ENCODE results near the gene ITPK1. TPM values are rescaled to one million over a fixed set of nuclear protein-coding genes. Genes with fewer than 3 reads are reported as not detected.
A peak's percentile ranks its signal among the peaks of the same experiment; 100 is the strongest.

Gene ITPK1
- polyA plus RNA-seq, 1 of the 3 experiments (the other 2 are of a cell fraction) = 23.2 TPM

- ChIA-PET CTCF (interaction anchor here (0.8 to 5.2 kb wide), 10 partner anchors 8 to 198 kb away, joined by 3 to 20 read pairs (median 5); no protein-coding TSS in a partner anchor), POLR2A (interaction anchor here (0.6 to 1.9 kb wide), 12 partner anchors 9 to 172 kb away, joined by 3 to 13 read pairs (median 4); partner anchors contain the start of gene ITPK1)
- Histone ChIP-seq H3K27me3 (ENCODE audit: insufficient read depth) (no peaks in the 10 kb centered on the region), H3K9me2 (no peaks in the 10 kb centered on the region), H2AFZ (ENCODE audit: low read depth) (no peak overlapping the region), H3K27ac (ENCODE audit: low read depth in 2 of 2, low read length in 1 of 2) (peak overlapping the region in 1 of 2 experiments; percentile 97; a peak in 2 of 4 replicates), H3K9ac (no peak overlapping the region), H4K20me1 (ENCODE audit: insufficient read depth) (no peaks in the 10 kb centered on the region), H3K9me3 (no peaks in the 10 kb centered on the region), H3F3A (replicated peaks; ENCODE audit: insufficient read depth) (no peaks in the 10 kb centered on the region), H3K36me3 (replicated peaks in 1 of 2; ENCODE audit: control insufficient read depth in 1 of 2, insufficient read depth in 2 of 2, low read length in 1 of 2) (peaks cover 0 to 4% of the 10 kb centered on the region in 2 experiments), H3K79me2 (ENCODE audit: insufficient read depth) (no peaks in the 10 kb centered on the region), H3K4me1 (ENCODE audit: control insufficient read depth in 1 of 2, insufficient read depth in 2 of 2, low read depth in 1 of 2, low read length in 1 of 2) (peaks cover 3 to 90% of the 10 kb centered on the region in 2 experiments; a peak in 3 of 4 replicates), H3K4me3 (ENCODE audit: low read depth in 2 of 2, low read length in 1 of 2) (no peak overlapping the region), H3K4me2 (no peak overlapping the region)
- WGBS (ENCODE audit: low lambda C conversion rate) = 88% methylated on average over 29 of the region's 30 CpGs
- no peak for DNase-seq
- TF ChIP-seq TAF1 (IDR thresholded peaks at IDR 0.05; ENCODE audit: borderline replicate concordance, low read depth, low read length) (no peak), ELF1 (IDR thresholded peaks at IDR 0.05) (no peak), FOXM1 (IDR thresholded peaks at IDR 0.05; ENCODE audit: low read depth) (no peak), JUND (IDR thresholded peaks at IDR 0.05) (no peak), TCF12 (IDR thresholded peaks at IDR 0.05) (no peak), GATA2 (CRISPR knock-in tag; IDR thresholded peaks at IDR 0.05) (no peak), FOXJ3 (CRISPR knock-in tag; IDR thresholded peaks at IDR 0.05) (no peak), POLR2AphosphoS5 (IDR thresholded peaks at IDR 0.05; ENCODE audit: low read depth, low read length) (no peak), MEF2A (IDR thresholded peaks at IDR 0.05; ENCODE audit: borderline replicate concordance, low read depth) (no peak), GABPA (IDR thresholded peaks at IDR 0.05; ENCODE audit: low read depth) (no peak), NFIC (IDR thresholded peaks at IDR 0.05; ENCODE audit: borderline replicate concordance) (no peak), YY1 (IDR thresholded peaks at IDR 0.05; ENCODE audit: low read depth) (no peak), RFX5 (IDR thresholded peaks at IDR 0.05; ENCODE audit: low read length) (no peak), SMC3 (IDR thresholded peaks at IDR 0.05; ENCODE audit: low read depth, low read length) (no peak)
- TF ChIP-seq, protein P1, sequence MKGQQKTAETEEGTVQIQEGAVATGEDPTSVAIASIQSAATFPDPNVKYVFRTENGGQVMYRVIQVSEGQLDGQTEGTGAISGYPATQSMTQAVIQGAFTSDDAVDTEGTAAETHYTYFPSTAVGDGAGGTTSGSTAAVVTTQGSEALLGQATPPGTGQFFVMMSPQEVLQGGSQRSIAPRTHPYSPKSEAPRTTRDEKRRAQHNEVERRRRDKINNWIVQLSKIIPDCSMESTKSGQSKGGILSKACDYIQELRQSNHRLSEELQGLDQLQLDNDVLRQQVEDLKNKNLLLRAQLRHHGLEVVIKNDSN (IDR thresholded peaks at IDR 0.05; ENCODE audit: borderline replicate concordance, low read depth) = no peak
- TF ChIP-seq, protein P2, sequence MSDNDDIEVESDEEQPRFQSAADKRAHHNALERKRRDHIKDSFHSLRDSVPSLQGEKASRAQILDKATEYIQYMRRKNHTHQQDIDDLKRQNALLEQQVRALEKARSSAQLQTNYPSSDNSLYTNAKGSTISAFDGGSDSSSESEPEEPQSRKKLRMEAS (IDR thresholded peaks at IDR 0.05; ENCODE audit: low read depth) = no peak
Measured at GRCh38 chr14:92959761-92960680, 155.7 kb downstream of the ITPK1 start.

GRCh38 chr14:92959189-92959531 is 156.6 kb downstream of the ITPK1 start:
- H3K27ac ChIP-seq (ENCODE audit: low read depth in 2 of 2, low read length in 1 of 2) = peak overlapping the region in 1 of 2 experiments; percentile 97; a peak in 2 of 4 replicates
- H3K4me3 ChIP-seq (ENCODE audit: low read depth in 2 of 2, low read length in 1 of 2) = no peak overlapping the region
- ChIA-PET CTCF (interaction anchor here (0.6 to 5.2 kb wide), 11 partner anchors 11 to 226 kb away, joined by 3 to 20 read pairs (median 4); partner anchors contain the start of genes LYSET and MOAP1), POLR2A (interaction anchor here (0.6 to 1.9 kb wide), 13 partner anchors 10 to 156 kb away, joined by 3 to 13 read pairs (median 4); partner anchors contain the start of gene ITPK1)
- no peak overlapping the region for H3K4me2 ChIP-seq
- H3F3A ChIP-seq (replicated peaks; ENCODE audit: insufficient read depth) = no peaks in the 10 kb centered on the region
- H3K4me1 ChIP-seq (ENCODE audit: control insufficient read depth in 1 of 2, insufficient read depth in 2 of 2, low read depth in 1 of 2, low read length in 1 of 2) = peaks cover 3 to 90% of the 10 kb centered on the region in 2 experiments; a peak in 3 of 4 replicates
- 88% methylated on average over 3 of the region's 10 CpGs for WGBS (ENCODE audit: low lambda C conversion rate)
- no peak overlapping the region for H3K9ac ChIP-seq
- no peak overlapping the region for H2AFZ ChIP-seq (ENCODE audit: low read depth)
- peak; percentile 95 for DNase-seq
- H3K9me3 ChIP-seq = no peaks in the 10 kb centered on the region
- H3K27me3 ChIP-seq (ENCODE audit: insufficient read depth) = no peaks in the 10 kb centered on the region
- no peaks in the 10 kb centered on the region for H3K9me2 ChIP-seq
- H3K36me3 ChIP-seq (replicated peaks in 1 of 2; ENCODE audit: control insufficient read depth in 1 of 2, insufficient read depth in 2 of 2, low read length in 1 of 2) = peaks cover 0 to 4% of the 10 kb centered on the region in 2 experiments
- H3K79me2 ChIP-seq (ENCODE audit: insufficient read depth) = no peaks in the 10 kb centered on the region
- no peaks in the 10 kb centered on the region for H4K20me1 ChIP-seq (ENCODE audit: insufficient read depth)
- TF ChIP-seq, protein P1 (IDR thresholded peaks at IDR 0.05; ENCODE audit: borderline replicate concordance, low read depth) = no peak
- TF ChIP-seq TAF1 (IDR thresholded peaks at IDR 0.05; ENCODE audit: borderline replicate concordance, low read depth, low read length) (no peak), SIN3A (IDR thresholded peaks at IDR 0.05; ENCODE audit: borderline replicate concordance, low read depth, low read length) (no peak), RCOR1 (IDR thresholded peaks at IDR 0.05; ENCODE audit: low read length) (peak; percentile 13; the same call in 1 of the 2 replicates), REST (IDR thresholded peaks at IDR 0.05; ENCODE audit: low read depth, low read length) (no peak), EZH2phosphoT487 (IDR thresholded peaks at IDR 0.05; ENCODE audit: borderline replicate concordance, low read depth) (no peak), RFX5 (IDR thresholded peaks at IDR 0.05; ENCODE audit: low read length) (no peak), CHD2 (IDR thresholded peaks at IDR 0.05; ENCODE audit: low read length, partially characterized antibody) (peak; percentile 46), MEF2A (IDR thresholded peaks at IDR 0.05; ENCODE audit: borderline replicate concordance, low read depth) (no peak)
- TF ChIP-seq, protein P2 (IDR thresholded peaks at IDR 0.05; ENCODE audit: low read depth) = no peak

Measured in SK-N-SH (cell line).